Measurements from ENCODE around the gene SERPINF2.
"Not testable (repeated sequence)": the region's sequence is repeated elsewhere in the genome, so short reads cannot be mapped to it uniquely, and the experiment has no call there.

Gene SERPINF2

DNA sequence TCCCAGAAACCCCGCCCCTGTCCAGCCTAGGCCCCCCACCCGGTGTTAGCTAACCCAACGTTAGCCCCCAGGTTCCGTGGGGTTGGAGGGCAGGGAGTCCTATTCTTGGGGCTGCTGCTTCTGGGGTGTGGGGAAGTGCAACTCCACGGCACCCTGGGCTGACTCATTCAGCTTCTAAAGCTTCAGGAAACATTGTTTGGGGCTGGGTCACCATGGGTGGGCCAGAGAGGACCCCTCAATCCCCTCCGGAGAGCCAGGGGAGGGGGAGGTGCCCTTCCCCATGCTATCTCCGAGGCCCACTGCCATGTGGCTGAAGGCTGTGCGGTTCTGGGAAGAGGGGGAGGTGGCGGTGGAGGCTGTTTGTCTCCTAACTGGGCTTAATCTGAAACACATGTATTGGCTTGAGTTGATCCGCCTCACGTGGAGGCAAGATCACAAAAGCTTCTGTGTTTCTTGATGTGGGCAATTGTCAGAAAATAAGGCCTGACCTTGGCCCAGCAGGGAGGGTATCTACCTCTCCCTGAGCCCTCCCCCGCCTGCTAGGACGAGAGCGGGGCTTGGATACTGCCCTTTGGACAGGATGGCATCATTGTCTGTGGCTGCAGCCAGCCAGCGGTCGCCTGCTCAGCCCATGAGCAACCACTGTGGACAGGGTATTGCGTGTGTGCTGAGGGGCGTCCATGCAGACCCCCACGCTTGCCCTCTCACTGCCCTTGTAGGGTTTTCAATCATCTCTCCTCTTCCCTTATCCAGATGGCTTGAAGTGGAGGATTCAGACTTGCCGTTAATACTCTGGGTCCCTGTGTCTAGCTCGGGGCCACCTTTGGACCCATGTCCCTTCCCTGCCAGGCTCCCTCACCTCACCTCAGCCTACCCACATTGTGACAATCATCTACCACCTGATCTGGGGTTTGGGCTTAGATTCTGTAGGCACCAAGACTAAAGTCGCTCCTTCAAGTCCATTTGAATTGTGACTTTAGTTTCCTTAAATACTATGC lies 20.5 kb downstream of the SERPINF2 start:
- DNase-seq (ENCODE audit: low read depth in 2 of 2): no peak

DNA sequence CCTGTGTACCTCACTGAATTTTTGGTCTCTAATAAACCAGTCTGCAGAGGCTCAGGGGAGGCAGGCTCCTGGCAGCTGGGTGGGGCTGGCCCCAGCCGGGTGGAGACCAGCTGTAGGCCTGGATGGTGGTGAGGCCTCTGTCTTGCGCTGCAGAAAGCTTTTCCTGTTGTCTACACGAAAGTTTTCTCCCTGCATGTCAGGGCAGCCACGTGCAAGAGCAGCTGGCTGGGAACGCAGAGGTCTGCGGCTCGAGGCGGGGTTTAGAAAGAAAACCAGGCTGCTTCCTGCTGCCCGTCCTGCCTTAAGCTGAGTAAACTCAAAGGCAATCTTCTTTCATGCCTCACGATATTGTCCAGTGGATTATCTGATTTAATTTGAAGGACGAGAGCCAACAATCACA lies 21.6 kb downstream of the SERPINF2 start:
- DNase-seq (ENCODE audit: low read depth in 2 of 2): peak in 1 of 2 donors; percentile 18

DNA sequence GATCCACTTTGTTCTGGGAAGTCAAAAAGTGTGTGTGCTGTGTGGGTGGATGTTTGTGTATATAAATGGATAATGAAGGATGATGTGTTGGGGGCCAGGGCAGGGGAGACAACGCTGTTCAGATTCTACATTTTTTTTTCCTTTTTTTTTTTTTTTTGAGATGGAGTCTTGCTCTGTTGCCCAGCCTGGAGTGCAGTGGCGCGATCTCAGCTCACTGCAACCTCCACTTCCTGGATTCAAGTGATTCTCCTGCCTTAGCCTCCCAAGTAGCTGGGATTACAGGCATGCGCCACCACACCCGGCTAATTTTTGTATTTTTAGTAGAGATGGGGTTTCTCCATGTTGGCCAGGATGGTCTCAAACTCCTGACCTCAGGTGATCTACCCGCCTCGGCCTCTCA lies 22.0 kb downstream of the SERPINF2 start:
- not testable (repeated sequence) for DNase-seq (ENCODE audit: low read depth in 2 of 2)

DNA sequence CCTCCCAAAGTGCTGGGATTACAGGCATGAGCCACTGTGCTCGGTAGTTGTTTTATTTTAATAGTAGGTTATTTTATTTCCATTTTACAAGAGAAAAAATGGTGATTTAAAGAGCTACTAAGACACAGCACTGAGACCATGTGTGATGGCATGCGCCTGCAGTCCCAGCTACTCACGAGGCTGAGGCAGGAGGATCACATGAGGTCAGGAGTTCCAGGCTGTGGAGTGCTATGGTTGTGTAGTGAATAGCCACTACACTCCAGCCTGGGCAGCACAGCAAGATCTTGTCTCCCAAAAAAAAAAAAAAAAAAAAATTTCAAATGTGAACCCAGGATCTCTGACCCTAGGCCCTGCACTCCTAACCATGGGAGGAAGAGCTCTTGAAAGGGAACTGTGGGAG lies 22.9 kb downstream of the SERPINF2 start:
- DNase-seq (ENCODE audit: low read depth in 2 of 2): no peak

DNA sequence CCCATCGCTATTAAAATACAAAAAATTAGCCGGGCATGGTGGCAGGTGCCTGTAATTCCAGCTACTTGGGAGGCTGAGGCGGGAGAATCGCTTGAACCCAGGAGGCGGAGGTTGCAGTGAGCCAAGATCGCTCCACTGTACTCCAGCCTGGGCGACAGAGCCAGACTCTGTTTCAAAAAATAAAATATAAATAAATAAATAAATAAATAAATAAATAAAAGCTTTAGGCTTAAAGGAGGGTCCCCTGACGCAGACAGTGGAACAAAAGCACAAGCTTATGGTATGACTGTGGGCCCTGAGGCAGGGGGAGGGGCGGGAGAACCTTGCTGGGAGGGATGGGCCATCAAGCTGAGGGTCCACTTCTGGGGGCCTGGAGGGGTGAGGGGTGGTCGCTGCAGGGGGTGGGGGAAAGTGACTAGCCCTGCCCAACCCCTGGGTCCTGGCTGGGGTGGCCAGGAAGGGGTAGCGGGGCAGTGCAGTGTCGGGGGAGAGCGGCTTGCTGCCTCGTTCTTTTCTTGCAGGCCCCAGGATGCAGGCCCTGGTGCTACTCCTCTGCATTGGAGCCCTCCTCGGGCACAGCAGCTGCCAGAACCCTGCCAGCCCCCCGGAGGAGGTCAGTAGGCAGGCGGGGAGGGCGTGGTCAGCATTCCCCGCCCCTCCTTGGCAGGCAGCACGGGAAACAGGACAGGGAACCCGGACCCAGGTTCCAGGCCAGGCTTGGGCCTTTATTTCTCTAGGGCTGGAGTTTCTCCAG lies 23.9 kb downstream of the SERPINF2 start:
- DNase-seq (ENCODE audit: low read depth in 2 of 2): no peak

DNA sequence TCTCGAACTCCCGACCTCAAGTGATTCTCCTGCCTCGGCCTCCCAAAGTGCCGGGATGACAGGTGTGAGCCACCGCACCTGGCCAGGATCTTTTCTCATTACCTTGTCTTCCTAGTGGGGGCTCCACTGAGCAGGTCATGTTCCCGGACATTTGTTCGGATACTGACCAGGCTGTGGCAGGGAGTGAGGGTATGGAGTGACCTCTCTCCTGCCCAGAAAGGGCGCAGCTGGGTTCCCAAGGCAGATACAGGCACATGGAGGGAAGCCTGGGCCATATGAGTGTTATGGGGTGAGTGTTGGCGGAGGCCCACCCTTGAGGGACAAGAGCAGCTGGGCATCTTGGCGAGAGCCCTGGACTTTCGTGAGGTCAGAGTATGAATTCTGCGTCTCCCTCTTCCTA lies 24.7 kb downstream of the SERPINF2 start:
- no peak for DNase-seq (ENCODE audit: low read depth in 2 of 2)

DNA sequence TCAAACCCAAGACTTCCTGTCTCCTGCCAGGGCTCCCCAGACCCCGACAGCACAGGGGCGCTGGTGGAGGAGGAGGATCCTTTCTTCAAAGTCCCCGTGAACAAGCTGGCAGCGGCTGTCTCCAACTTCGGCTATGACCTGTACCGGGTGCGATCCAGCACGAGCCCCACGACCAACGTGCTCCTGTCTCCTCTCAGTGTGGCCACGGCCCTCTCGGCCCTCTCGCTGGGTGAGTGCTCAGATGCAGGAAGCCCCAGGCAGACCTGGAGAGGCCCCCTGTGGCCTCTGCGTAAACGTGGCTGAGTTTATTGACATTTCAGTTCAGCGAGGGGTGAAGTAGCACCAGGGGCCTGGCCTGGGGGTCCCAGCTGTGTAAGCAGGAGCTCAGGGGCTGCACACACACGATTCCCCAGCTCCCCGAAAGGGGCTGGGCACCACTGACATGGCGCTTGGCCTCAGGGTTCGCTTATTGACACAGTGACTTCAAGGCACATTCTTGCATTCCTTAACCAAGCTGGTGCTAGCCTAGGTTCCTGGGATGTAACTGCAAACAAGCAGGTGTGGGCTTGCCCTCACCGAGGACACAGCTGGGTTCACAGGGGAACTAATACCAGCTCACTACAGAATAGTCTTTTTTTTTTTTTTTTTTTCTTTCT lies 27.3 kb downstream of the SERPINF2 start:
- no peak for DNase-seq (ENCODE audit: low read depth in 2 of 2)

DNA sequence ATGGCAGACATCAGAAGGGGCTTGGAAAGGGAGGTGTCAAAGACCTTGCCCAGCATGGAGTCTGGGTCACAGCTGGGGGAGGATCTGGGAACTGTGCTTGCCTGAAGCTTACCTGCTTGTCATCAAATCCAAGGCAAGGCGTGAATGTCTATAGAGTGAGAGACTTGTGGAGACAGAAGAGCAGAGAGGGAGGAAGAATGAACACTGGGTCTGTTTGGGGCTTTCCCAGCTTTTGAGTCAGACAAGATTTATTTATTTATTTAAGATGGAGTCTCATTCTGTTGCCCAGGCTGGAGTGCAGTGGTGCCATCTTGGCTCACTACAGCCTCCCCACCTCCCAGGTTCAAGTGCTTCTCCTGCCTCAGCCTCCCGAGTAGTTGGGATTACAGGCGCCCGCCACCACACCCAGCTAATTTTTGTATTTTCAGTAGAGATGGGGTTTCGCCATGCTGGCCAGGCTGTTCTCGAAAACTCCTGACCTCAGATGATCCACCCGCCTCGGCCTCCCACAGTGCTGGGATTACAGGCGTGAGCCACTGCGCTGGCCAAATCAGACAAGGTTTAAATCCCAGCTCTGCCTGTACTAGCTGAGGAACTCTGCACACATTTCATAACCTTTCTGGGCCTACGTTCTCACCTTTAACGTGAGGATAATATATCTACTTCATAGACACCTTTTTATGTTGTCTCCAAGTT lies 30.5 kb downstream of the SERPINF2 start:
- DNase-seq (ENCODE audit: low read depth in 2 of 2): not testable (repeated sequence)

DNA sequence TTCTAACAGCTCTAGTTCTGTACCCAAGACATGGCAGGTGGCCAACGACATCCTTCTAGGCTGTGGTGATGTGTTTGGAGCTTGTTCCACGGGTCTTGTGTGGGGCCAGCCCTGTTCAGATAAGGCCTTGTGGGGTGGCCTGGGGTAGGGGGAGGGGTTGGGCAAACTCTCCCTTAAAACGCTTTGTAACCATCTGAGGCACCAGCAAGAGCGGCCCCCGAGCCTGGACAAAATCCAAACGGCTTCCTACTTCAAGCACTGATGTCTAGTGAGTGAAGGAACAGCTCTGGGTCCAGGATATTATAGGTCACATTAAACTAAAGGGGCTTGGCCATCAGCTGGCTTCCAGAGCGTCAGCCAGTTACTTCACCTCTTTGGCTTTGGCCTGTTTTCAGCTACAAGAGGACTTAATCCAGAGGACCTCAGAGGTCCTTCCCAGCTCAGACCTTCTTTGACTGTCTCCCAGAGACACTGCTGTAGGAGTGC lies 31.1 kb downstream of the SERPINF2 start:
- DNase-seq (ENCODE audit: low read depth in 2 of 2): no peak

DNA sequence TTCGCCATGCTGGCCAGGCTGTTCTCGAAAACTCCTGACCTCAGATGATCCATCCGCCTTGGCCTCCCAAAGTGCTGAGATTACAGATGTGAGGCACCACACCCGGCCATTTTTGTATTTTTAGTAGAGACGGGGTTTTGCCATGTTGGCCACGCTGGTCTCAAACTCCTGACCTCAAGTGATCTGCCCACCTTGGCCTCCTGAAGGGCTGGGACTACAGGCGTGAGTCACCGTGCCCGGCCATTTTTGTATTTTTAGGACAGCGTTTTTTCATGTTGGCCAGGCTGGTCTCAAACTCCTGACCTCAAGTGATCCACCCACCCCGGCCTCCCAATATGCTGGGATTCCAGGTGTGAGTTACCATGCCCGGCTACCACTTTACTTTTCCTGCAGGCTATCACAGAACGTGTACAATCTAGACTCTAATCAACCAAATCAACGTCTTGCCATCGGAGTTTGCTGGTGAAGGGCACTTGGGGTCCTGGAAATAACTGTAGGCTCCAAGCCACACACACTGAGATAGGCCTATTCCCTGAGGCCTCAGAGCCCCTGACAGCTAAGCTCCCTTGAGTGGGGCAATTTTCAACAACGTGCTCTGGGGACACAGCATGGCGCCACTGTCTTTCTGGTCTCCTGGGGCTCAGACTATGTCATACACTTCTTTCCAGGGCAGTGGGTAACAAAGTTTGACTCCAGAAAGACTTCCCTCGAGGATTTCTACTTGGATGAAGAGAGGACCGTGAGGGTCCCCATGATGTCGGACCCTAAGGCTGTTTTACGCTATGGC lies 31.9 kb downstream of the SERPINF2 start:
- DNase-seq (ENCODE audit: low read depth in 2 of 2): no peak

DNA sequence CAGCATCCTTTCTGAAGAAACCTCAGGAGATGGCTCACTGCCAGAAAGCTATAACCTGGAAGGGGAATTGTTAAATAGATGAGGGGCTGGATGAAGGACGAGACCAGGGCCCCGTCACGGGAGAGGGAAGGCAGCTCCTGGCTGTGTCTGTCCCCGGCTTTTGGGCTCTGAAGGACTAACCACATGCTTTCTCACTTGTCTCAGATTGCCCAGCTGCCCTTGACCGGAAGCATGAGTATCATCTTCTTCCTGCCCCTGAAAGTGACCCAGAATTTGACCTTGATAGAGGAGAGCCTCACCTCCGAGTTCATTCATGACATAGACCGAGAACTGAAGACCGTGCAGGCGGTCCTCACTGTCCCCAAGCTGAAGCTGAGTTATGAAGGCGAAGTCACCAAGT lies 33.7 kb downstream of the SERPINF2 start:
- no peak for DNase-seq (ENCODE audit: low read depth in 2 of 2)

DNA sequence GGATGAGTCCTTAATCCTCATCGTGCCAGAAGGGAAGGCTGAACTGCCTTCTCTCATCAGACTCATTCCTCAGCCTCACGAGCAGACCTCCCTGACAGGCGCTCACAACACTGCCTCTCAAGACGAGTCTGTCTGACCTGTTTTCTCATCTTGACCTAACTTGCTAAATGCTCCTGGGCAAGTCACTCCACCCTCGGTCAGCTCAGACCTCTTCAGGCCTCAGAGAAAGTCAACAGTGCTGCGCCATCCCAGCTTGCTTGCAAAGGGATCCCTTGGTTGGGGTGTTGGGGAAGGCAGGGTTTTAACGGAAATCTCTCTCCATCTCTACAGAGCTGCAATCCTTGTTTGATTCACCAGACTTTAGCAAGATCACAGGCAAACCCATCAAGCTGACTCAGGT lies 34.2 kb downstream of the SERPINF2 start:
- no peak for DNase-seq (ENCODE audit: low read depth in 2 of 2)

DNA sequence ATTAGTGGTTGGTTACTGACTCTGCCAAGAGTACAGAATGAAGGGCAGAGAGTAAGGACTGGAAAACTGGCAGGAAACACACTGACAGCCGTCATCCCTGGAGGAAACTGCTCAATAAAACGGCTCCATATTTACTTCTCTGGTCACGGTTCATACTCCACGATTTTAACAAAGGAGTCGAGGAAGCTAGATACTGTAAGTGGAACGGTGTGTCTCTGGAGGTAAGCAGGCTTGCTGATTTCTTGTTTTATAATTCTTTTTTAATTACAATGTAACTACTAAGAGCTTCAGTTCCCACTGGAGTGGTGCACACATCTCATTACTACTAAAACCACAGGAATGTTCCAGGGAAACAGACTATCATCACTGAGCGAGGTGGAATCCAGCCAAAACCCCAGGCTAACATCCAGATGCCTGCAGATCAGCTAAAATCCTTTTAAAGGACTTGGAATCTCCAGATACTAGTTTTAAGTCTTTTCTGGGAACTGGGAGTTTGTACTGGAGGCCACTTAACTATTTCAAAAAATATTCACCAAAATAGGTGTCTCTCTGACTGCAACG lies 37.0 kb downstream of the SERPINF2 start:
- DNase-seq (ENCODE audit: low read depth in 2 of 2): no peak

DNA sequence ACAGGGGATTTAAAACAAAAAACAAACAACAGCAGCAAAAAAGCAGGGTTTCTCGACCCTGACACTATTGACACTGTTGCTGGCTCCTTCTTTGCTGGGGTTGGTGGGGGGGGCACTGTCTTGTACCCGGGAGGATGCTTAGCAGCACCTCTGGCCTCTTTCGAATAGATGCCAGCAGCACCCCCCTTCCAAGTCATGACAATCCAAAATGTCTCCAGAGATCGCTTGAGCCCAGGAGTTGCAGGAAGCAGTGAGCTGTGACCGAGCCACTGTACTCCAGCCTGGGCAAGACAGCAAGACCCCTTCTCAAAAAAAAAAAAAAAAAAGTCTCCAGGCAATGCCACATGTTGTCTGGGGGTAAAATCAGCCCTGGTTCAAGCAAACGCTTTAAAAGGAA lies 39.5 kb downstream of the SERPINF2 start:
- DNase-seq (ENCODE audit: low read depth in 2 of 2): no peak

DNA sequence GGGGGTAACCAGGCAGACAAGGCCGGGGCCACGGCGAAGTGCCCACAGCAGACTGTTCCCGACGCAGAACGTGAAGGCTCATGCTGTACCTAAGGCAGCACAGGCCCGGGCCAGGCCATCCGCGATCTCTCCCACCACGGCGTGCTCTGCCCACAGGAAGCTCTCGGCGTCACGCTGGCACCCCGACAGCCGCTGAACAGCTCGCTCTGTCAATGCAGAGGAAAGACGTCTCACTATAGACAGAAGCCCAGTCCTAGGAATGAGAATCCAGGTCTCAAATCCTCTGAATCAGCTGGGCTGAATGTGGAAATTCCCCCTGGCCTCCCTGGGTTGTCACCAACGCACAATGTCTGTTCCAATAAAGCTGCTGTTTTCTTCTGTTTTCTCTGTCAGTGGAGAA lies 40.6 kb downstream of the SERPINF2 start:
- DNase-seq (ENCODE audit: low read depth in 2 of 2): no peak

DNA sequence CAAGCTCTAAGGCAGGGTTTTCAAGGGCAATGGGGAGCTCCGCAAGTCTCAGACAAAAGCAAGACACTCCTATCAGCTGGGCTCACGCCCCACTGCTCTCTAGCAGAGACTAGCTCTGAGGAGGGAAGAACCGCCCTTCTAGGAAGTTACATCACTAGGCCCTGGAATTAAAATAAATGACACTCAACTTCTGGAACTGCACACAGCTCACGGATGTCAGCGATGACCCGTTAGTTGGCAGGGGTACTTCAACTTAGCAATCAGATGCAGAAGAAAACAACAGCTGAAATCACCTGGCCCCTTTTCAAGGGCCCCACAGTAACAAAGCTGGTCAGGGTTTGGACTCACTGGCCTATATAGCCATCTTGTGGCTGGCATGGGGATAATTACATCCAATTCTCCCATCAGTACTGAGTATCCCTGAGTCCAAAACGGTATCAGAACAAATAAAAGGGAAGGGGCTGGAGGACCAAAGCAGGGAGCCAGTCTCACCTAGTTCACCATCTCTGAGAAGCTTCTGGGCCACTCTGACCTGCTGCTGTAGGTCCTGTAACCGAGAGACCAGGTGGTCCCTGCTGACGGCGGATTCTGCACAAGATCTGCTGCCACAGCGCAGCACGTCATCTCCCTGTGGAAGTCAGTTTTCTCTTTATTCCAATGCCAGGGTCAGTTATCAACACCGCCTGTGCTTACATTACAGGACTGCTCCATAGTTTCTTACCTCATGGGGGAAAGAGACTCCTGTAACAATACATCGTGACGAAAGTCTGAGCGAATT lies 41.4 kb downstream of the SERPINF2 start:
- DNase-seq (ENCODE audit: low read depth in 2 of 2): no peak

DNA sequence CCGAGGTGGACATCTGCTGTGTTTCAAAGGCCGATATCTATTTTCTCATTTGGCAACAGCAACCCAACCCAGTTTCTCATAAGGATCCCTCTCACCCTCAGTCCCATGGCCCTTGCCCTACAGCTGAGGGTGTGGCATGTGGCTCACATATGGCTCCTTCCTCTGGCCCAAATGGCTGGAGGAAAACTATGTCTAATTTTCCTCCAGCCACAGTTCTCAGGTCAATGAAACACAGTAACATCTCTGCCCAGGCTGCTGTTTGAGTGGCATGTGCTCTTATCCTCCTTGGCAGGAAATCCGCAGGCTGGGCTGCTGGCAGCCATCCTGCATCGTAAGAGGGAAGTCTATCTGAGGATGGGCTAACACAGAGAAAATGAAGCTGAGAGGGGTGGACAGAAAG lies 43.3 kb downstream of the SERPINF2 start:
- no peak for DNase-seq (ENCODE audit: low read depth in 2 of 2)

DNA sequence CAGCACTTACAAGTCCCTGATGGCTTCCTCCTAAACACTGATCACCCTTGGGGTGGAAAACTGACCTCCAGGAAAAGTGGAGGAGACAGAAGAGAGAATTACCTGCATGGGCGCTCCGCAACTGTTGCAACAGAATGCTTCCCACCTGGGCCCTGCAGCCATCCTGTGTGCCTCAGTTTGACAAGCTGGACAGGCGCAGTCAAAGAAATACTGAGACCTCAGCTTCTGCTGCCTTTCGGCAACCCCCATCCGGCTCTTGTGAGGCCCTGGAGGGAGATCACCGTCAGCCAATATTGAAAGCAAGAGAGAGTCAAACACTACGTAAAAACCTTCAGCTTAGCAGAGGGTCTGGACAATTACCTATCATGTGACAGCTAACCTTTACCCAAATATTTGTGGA lies 44.0 kb downstream of the SERPINF2 start:
- DNase-seq (ENCODE audit: low read depth in 2 of 2): no peak

DNA sequence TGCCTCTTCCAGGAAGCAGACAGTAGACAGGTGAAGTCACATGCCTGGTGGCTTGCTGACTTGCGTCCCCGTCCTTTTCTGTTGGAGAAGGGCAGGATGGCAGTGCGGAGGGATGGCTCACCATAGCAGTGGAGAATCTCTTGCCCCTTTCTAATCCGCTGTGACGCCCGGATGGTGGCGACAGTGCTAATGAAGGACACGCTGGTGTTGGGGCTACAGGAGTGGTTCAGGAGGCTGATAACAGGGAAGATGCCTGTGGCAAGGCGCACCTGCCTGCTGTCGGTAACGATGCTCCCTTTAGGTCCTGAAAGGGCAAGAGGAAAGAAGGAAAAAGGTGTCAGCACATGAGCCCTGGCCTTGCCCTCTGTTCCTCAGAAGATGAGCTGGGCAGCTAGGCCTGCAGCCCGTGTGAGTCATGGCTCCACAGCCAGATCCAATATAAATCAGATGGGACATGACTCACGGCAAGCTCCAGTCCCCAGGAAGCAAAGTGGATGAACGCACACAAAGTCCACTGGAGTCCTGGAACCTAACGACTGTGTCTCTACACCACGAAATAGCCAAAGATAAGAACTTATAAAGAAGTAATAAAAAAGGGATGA lies 44.7 kb downstream of the SERPINF2 start:
- DNase-seq (ENCODE audit: low read depth in 2 of 2): no peak

Data from activated CD8-positive, alpha-beta memory T cell treated with anti-CD3 and anti-CD28 coated beads for 4 hours (primary cell).